Peyer's patch (tissue), 4 donors: Measurements from ENCODE around the gene CLDN8.

Source experiments
- CTCF ChIP-seq, 6 experiments: fragments of 450-650 bp in 4 of 6; fragments of 200-600 bp in 2 of 6; sonication (generic) in 1 of 6; IDR thresholded peaks; one replicate each; pipeline ENCODE4 v1.5.1; 2017 to 2019; ENCODE audit warnings: antibody characterized with exemption in 6 of 6, mild to moderate bottlenecking in 3 of 6, moderate library complexity in 1 of 6
- POLR2A ChIP-seq, 2 donors: fragments of 450-650 bp; IDR thresholded peaks; one replicate each; pipeline ENCODE4 v1.5.1; 2017; ENCODE audit warnings: antibody characterized with exemption in 2 of 2, mild to moderate bottlenecking in 2 of 2, moderate library complexity in 2 of 2

- TF ChIP-seq CTCF (IDR thresholded peaks at IDR 0.05) (no peak), POLR2A (IDR thresholded peaks at IDR 0.05) (no peak)
These were observed 27.8 kb upstream of the CLDN8 start for GRCh38 chr21:30243691-30244090.
